Cardiac fibroblast (primary cell): Measurements from ENCODE around the gene TTN.

Experiments used
- DNase-seq, 2 donors: peaks; one replicate each; pipeline versions ENCODE4 v3.0.0 to v3.0.0-alpha.2; 2010; ENCODE audit warnings: low read depth in 2 of 2
- H3K4me3 ChIP-seq, 2 donors: replicated peaks in 1 of 2; 1 replicate in 1 of 2; 2 replicates in 1 of 2; pipeline ENCODE4 v1.5.1; 2011; ENCODE audit warnings: low read depth in 2 of 2, low read length in 2 of 2, mild to moderate bottlenecking in 2 of 2, moderate library complexity in 1 of 2
- TF ChIP-seq, protein P1 (sequence below): IDR thresholded peaks from one replicate; pipeline ENCODE4 v1.5.1; 2011; ENCODE audit warnings: low read depth, mild to moderate bottlenecking, low read length, inconsistent platforms

TTN gene

DNA sequence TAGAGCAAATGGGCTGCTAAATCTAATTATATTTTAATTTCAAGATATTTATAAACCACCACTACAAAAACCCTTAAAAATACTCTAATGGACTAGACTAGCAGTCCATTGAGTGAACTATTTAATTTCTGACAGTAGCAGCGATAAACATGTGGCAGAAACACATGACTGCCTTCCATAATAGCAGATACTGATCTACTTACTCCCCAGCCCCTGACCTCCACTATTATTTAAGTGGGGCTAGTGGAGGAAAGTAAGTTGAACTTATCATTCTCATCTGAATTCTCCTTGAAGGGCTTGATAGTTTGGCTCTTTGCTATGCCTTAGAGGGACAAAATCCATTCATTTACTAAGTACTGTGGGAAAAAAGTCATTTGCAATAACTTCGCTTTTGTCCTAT lies 90.8 kb downstream of the TTN start:
- H3K4me3 ChIP-seq = no peak overlapping the region
- TF ChIP-seq, protein P1, sequence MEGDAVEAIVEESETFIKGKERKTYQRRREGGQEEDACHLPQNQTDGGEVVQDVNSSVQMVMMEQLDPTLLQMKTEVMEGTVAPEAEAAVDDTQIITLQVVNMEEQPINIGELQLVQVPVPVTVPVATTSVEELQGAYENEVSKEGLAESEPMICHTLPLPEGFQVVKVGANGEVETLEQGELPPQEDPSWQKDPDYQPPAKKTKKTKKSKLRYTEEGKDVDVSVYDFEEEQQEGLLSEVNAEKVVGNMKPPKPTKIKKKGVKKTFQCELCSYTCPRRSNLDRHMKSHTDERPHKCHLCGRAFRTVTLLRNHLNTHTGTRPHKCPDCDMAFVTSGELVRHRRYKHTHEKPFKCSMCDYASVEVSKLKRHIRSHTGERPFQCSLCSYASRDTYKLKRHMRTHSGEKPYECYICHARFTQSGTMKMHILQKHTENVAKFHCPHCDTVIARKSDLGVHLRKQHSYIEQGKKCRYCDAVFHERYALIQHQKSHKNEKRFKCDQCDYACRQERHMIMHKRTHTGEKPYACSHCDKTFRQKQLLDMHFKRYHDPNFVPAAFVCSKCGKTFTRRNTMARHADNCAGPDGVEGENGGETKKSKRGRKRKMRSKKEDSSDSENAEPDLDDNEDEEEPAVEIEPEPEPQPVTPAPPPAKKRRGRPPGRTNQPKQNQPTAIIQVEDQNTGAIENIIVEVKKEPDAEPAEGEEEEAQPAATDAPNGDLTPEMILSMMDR = no peak
- no peak for DNase-seq

DNA sequence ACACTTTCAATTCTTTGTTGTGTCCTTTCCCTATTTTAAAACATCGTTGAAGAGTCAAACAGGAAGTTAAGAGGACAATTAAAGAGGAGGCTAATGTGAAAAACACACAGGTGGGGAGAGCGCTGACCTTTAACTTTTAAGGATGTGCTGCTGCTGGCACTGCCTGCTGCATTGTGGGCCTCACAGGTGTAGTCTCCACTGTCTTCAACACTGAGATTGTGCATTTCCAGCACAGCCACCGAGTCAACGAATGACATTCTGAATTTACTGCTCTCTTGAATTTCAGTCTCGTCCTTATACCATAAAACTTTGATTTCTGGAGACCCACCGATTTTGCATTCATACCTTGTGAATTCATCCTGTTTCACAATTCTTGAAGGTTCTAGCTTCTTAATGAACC lies 91.9 kb downstream of the TTN start:
- no peak overlapping the region for H3K4me3 ChIP-seq
- no peak for DNase-seq
- TF ChIP-seq, protein P1 = no peak

DNA sequence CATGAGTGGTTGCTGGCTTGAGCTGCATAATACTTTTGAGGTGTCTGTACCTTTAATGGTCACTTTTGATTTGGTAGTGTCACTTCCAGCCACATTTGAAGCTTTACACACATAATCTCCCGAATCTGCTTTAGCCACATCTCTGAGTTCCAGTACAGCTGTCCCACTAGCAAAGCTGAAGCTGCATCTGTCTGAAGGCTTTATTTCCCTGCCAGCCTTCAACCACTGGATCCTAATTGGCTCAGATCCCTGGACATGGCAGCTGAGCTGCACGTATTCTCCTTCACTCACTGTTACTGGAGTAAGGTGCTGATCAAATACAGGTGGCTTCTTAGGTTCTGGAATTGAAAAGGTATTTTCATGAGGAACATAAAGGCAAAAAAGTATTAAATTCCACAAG lies 99.7 kb downstream of the TTN start:
- DNase-seq = no peak
- H3K4me3 ChIP-seq = no peak overlapping the region
- TF ChIP-seq, protein P1 = no peak

DNA sequence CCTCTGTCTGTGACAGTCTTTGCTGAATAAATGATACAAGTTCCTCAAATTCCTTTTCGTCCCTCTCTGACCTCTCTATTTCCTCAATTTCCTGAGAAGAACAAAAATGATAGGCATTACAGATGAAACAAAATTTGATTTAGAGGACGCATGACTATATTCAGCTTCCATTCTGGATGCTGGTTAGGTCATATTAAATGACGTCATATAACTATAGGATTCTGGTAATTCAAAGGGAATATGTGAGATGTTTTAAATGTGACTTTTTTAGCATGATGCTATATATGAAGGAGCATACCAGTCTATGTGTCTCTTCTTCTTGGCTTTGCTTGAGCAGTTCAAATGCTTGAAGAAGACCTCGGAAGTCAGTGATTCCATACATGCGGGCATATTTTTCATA lies 102.3 kb downstream of the TTN start:
- TF ChIP-seq, protein P1 = no peak
- DNase-seq = no peak
- no peak overlapping the region for H3K4me3 ChIP-seq

DNA sequence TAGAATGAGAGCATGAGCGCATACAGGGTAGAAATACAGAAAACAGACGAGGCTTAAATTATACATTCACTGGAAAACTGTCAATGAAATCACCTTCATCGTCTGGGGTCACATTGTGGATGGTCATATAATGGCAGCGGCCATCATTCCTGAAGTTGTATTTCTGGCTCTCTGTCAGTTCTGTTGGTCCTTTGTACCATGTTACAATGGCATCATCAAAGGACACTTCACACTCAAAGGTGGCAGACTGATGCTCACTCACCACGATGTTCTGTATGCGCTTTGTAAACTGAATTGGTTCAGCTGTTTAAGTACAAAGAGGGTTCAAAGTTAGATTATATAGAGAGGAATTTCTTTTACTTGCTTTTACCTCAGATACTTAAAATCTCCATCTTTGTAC lies 104.9 kb downstream of the TTN start:
- DNase-seq = no peak
- TF ChIP-seq, protein P1 = no peak
- no peak overlapping the region for H3K4me3 ChIP-seq

DNA sequence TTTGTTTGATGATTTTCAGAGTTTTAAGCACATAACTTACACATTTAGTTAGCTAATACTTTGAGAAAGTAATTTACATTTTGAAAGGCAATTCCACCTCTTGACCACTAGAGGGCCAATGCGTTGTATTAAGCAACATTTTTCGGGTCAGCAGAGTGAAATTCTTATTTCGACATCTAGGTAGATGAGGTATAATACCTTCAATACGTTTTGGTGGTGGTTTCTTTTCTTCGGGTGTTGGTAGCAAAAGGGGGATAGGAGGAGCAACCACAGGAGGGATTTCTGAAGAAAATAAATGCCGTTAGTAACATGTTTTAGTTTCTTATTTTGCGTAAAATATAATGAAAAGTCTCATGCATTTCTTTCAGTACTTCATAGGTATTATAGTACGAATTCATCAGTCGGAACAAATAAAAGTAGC lies 106.3 kb downstream of the TTN start:
- TF ChIP-seq, protein P1 = peak; percentile 86
- no peak overlapping the region for H3K4me3 ChIP-seq
- DNase-seq = peak; percentile 48 to 57

DNA sequence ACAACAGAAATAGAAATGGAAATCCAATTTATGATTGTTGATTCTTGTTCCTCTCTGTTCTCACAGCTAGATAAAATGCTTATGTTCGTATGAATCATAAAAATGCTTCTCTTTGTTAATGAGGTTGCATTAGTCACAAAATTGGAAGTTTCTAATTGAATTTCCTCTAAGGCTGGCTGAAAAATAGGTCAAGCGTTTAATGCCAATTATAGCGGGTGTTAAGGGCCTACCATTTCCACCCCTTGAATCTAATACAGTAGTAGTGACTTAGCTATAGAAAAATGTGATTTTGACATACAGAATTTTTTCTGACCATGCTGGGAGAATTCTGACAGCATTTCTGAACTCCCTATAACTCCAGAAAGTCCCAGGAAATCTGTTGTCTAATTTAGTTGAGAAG lies 107.1 kb downstream of the TTN start:
- TF ChIP-seq, protein P1 = no peak
- no peak overlapping the region for H3K4me3 ChIP-seq
- no peak for DNase-seq
